Activated CD4-positive, alpha-beta T cell treated with anti-CD3 and anti-CD28 coated beads, Interleukin-2, Interleukin-6, amounts not matched to agents 100 ng/mL and 50 ng/mL, durations not matched to agents 16 hours and 8 hours (primary cell): ENCODE data around the gene PCDHGA1.

ENCODE experiments used
- DNase-seq: peaks from one replicate; pipeline ENCODE4 v3.0.0-alpha.2; 2020

The PCDHGA1 gene

DNA sequence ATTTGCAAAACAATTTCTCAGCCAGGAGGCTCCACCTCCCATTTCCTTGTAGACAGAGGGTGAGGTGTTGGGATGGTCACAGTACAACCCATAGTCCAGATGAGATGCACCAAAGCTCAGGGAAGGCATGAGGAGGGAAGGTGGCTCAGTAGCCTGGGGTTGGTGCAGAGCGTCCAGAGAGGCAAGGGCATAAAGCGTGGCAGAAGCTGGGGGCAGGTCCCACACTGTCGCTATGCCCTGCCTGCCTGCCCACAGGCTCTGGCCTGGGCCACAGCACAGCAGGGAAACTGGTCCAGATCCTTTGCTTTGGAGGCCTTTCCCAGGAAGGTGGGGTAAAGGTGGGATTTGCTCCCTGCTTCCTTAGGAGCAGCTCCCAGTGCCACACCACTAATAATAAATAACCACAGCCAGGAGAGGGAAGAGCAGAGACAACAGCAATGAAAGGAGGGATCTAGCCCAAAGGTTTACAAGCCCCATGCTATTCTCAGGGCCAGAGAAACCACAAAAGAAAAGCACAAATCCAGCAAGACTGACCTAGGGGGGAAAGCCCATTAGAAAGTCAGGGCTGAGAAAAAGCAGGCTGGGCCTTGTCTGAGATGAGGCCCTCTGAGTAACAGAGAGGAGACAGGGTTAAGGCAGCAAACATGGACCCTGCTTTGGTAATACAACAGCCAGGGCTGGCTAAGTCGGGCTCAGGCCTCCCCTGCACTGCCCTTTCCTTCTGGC lies 185.8 kb downstream of the PCDHGA1 start:
- DNase-seq = no peak

DNA sequence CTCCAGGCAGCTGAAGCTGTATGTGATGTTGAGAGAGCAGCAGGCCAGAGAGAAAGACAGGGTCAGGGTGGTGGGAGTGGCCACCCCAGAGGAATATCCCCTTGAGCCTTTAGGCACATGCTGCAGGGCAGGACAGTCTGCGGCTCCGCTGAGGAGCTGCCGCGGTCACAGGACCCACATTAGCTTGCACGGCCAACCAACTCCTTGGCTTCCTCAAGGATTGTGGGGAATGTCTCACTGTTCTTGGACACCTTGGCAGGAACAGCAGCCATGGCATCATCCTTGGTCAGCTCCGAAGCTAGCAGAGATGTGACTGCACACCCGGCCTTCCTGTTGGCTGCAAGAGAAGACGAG lies 186.3 kb downstream of the PCDHGA1 start:
- DNase-seq = no peak

DNA sequence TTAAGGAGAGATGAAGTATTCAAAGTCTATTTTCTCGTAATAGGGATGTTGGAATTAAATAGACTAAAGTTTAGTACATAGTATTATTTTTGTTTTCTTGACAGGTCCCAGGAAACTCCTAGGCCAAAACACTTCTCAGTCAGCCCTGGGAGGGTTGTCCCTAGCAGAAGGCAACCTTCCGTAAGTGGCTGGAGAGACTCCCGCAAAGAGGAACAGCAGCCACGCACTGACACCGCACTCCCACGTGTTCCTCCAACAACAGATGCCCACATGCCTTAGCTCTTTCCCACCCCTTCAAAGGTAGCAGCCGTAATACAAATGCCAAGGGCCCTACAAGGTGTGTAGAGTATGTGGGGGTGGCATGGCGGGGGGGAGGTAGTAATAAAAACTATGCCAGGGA lies 187.0 kb downstream of the PCDHGA1 start:
- no peak for DNase-seq

DNA sequence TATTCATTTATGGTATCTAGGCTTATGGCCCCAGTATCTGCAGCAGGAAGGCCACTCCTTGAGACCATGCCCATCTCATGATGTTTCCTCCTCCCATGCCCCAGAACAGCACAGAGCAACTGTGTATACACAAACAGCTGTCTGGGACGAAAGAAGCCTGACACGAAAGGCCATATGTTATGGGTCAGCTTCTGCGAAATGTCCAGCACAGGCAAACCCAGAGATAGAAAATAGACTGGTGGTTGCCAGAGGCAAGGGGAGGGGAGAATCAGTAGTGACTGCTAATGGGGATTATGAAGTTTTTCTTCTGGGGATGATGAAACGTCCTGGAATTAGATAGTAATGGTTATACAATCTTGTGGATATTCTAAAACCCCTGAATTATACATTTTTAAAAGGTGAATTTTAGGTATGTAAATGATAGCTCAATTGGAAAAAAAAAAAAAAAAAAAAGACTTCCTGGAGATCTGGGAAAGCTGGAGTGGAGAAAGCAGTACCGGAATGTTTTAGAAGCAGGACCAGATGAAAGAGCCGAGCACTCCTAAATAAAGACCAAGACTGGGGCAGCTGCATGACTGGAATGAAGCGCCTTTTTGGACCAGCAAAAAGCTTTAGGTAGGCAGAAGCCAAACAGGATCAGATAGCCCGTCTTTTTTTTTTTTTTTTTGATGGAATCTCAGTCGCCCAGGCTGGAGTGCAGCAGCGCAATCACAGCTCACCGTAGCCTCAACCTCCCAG lies 187.7 kb downstream of the PCDHGA1 start:
- DNase-seq = no peak

DNA sequence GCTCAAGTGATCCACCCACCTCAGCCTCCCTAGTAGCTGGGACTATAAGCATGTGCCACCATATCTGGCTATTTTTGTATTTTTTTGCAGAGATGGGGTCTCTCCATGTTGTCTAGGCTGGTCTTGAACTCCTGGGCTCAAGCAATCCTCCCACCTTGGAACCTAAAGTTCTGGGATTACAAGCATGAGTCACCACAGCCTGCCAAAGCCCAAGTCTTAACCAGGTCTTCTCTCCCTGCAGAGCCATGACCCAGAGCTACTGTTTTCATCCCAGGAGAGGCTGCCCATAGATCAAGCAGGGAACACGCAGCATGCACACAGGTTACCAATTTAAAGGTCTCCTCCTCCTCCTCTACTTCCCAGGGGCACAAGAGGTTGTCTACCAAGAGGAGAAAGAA lies 188.3 kb downstream of the PCDHGA1 start:
- DNase-seq = no peak

DNA sequence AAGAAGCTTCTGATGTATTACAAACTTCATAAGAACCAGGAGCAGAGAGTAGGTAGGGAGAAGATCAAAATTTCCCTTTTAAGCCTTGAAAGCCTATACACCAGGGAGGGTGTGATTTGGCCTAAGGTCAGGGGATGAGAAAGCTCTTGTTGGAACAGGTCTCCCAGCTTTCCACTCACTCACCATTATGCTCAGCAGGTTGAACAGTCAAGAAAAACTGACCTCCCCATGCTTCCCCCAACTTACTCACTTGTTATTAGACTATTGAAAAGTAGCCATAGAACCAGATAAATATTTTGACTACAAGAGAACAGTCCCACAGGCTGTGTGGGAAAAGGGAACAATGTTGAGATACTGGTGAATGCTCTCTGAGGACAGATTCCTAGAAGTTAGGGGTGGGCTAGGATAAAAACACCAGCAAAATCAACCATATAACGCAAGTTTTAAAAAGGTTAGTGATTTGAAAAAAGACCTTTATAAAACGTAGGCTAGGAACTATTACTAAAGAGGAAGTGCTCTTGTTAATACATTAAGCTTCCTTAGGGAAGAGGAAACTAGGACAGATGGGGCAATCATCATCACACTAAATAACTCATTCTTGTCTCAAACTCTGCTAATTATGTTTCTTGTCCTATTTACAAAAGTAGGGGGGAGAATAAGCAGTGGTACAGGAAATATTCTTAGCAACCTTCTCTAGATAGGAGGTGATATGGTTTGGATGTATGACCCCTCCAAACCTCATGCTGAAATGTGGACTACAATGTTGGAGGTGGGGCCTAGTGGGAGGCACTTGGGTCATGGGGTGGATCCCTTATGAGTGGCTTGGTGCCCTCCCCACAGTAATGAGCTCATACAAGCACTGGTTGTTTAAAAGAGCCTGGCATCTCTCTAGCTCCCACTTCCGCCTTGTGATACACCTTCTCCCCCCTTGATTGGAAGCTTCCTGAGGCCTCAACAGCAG lies 189.6 kb downstream of the PCDHGA1 start:
- DNase-seq = no peak

DNA sequence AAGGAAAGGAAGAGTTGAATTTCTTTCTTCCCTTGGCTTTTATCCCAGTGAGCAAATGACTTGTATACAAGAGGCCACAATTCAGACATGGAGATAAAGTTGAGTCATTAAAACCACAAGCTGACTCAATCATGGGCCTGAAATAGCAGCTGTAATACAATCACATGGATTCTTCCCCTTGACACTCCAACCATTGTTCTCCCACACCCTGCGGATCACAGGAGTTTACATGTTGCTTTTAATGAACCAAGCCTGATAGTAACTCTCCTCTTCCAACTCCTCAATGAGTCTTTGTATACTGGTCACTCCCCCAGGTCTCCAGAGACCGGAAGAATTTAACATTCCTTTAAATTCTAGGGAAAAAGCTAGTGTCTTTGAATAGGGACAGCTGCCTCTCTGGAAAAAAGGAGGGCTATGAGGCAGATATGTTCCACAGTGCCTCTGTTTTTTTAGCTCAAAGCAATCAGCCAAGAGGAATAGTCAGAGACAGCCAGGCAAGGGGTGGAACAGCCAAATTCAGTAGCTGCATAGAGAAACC lies 191.0 kb downstream of the PCDHGA1 start:
- peak; percentile 62 for DNase-seq

DNA sequence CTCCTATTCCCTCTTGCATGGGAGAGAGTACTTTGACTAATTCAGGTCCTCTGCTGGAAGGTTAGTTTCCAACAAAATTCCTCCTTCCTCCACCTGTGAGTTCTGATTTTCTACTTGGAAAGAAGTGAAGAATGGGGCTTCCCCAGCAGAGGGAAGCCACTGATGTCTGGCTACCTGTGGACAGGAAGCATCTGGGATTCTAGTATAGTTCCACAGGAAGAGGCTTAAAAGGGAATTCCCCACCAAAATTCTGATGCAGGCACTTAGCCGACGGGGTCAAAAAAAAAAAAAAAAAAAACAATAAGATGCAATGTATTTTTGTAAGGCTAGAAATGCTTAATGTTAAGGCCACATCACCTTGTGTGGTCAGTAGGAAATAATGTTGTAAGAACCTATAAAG lies 192.0 kb downstream of the PCDHGA1 start:
- no peak for DNase-seq

DNA sequence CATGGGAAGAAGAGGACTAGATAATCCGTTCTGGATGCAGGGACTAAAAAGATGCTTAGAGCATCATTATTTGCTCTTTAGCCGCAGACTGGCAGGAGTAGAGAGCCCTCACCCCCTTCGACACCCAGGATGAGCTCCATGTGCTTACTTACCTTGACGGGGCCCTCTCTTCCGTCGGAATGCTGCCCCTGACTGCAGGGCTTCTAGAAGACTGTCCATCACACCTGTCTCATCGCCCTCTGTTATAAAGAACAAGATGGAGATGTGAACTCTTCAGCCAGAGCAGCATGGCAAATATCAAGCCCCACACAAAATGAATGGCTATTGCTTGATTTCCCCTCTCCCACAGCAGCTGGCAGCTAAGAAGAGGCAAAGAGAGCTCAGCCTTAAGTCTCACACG lies 193.7 kb downstream of the PCDHGA1 start:
- DNase-seq = no peak

DNA sequence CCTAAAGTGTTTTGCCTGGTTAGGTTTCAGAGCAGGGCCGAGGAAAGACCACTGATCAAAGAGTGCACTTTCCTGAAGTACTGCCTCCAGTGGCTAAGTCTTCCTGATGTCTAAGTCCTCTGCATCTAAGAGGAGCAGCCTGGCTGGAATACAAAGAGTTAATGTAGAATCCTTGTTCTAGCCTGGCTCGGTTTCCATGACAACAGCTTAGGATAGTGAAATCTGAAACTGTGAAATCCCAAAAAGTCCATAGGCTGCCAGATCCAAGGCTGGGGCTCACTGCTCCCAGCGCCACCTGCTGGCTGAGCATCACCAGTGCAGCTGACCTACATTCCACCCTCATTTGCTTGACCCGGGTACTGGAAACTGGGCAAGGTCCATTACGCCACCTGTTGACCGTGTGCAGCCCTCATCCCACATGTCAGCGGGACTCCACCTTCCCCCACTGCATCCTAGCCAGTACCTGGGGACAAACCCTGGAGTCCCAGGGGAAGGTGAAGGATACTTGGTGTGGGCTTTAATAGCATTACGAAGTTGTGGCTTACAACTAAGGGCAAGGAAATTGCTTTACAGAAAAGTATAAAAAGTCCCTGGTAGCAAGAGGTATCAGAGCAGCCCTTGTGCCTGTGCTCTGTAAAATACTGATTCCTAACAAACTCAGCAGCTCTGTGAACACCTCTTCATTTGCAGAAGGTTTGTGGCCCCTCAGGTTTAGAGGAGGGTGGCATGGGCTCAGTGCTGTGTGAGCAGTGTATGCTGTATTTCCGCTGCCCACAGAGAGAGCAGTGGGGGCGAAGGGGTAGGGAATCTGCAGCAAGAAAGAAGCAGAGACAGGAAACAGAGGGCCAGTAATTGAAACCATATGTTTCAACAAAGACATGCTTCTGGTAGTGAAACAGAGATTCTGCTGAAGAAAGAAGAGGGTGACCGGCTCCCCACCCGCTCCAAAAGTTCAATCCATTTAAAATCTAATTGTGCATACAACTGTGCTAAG lies 194.6 kb downstream of the PCDHGA1 start:
- peak; percentile 52 for DNase-seq

DNA sequence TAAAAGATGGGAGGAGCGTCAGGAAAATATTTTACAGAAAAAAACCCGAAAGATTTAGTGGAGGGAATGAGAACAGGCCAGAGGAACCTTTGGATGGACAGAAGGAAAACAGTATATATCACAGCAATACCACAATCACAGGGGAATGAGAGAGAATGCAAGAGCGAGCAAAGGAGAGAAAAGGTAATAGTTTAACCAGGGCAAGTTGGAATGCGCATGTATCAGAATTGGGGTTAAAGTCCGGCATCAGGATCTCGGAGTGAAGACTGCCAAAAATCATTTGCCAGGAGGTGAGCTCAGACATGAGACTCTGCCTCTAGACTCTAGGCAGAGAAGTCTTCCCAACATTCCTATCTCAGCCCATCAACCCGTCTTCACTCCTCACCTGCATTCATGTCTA lies 195.3 kb downstream of the PCDHGA1 start:
- no peak for DNase-seq

DNA sequence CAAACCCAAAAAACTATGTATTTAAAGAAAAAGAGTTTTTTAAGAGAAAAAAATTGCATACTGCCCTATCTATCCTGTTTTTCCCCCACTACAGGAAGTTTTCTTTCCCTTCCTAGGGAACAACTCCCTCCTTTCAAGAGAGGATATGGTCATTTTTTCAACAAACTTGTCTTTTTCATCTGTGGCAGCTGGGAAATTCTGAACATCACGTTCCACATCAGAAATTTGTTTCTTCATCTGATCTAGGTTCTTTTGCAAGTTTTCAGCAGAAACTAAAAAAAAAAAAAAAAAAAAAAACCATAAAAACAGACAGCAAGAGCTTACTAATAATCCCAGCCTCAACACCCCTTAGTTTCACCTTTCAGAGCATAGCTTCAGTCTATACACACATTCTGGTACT lies 197.1 kb downstream of the PCDHGA1 start:
- DNase-seq = no peak

DNA sequence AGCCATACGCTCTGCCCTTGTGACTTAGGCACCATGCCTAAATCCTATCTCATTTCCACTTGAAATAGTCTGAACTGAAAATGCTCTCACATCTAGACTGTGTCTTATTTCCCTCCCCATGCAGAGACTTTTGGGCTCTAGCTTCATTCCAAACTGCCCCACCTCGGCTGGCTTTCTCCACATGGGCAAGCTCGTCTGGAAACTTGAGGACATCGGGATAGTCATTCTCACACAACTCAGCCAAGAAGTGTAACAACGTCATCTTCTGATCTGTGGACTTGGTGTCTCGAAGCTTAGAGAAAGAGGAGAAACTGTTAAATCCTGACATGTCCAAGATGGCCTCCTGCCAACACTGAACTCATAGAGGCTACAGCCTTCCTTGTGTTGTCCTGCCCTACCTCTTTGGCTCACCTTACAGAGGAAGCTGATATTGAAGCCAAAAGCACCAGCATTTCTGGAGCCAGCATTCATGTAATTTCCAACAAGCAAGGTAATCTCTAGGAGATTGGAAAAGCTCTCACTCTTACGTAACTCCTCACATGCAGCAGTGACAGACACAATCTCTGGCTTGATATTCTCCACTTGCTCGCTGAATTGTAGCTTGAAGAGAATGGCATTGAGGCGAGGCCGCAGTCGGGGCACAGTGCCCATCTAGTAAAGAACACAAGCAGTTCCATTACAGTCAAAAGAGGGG lies 198.1 kb downstream of the PCDHGA1 start:
- DNase-seq = no peak

DNA sequence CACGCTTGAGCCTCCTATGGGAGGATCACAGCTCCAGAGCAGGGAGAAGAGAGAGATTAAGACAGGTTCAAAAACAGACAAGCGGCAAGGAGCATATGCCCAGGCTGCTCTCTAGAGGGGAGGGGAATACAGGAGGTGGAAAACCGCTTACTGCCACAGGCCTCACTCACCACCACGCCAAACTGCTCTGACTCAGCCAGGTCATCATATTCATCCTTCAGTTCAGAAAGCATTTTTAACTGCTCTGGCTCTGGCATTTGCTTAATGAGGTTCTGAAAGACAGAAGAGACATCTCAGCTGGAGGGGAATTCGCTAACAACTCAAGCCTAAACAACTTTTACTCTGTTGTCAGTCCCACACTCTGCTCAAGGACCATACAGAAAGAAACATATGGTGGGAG lies 198.7 kb downstream of the PCDHGA1 start:
- DNase-seq = no peak

DNA sequence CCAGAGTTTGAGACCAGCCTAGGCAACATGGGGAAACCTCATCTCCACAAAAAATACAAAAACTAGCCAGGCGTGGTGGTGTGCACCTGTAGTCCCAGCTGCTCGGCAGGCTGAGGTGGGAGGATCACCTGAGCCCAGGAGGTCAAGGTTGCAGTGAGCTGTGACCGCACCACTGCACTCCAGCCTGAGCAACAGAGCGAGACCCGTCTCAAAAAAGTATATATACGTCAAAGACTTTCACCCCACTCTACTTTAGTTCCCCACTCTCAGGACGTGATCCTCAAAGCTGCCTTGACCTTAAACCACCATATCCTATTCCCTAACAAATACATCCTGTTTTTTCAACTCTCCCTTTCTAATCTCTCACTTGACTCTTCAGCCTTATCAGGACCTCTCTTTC lies 199.6 kb downstream of the PCDHGA1 start:
- no peak for DNase-seq

DNA sequence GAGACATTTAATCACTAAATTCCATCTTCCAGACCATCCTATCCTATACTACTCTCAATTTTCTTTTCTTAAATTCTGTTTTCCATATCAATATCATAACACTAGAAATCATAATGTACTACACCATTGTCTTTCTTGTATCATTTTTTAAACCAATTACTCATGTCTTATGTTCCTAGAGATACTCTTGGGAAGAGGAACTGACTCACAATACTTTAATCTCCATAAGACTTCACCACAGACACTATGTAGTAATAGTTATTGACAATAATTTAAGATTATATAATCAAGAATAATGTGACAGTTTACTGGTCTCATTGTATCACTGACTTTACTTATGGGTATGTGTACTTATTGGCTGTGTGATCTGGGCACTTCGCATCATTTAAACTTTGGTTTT lies 202.4 kb downstream of the PCDHGA1 start:
- no peak for DNase-seq

DNA sequence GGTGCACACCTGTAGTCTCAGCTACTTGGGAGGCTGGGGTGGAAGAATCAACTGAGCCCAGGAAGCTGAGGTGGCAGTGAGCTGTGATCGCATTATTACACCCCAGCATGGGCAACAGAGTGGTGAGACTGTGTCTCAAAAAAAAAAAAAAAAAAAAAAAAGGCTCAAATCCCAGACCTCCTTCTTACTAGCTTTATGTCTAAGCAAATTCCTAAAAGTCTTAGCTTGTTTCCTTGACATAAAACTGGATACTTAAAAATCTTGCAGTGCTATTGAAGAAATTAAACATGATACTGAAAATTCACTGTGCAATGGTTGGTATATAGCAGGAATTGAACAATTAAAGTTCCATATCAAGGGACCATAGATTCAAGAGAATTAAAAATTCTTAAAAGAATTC lies 203.6 kb downstream of the PCDHGA1 start:
- DNase-seq = no peak

DNA sequence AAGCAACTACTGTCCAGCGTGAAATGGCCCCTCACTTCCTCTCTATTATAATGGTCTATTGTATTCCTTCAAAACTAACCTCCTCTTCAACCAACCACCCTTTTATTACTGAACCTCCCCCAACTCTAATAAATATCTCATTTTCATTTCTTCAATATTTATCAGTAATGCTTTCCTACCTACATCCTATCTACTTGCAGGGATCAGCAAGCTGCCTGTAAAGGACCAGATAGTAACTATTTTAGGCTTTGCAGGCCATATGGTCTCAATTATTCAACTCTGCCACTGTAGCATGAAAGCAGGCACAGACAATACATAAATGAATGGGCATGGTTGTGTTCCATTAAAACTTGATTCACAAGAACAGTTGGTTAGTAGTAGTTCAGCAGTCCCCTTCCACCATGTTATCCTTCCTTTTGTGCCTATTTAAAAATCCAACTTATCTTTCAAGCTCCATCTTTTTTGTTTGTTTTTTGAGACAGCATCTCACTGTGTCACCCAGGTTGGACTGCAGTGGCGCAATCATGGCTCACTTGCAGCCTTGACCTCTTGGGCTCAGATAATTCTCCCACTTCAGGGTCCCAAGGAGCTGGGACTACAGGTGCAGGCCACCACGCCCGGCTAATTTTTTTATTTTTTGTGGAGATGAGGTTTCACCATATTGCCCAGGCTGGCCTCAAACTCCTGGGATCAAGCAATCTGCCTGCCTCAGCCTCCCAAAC lies 204.3 kb downstream of the PCDHGA1 start:
- no peak for DNase-seq

DNA sequence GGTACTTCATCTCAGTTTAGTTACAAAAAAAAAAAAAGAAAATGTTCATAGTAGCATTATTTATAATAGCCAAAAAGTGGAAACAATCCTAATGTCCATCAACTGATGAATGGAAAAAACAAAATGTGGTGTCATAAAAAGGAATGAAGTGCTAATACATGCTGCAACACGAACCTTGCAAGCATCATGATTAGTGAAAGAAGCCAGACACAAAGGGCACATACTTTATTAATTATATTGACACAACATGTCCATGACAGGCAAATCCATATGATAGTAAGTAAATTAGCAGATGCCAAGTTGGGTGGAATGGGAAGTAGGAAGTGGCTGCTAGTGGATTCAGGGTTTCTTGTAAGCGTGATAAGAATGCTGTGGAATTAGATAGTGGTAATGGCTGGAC lies 212.7 kb downstream of the PCDHGA1 start:
- DNase-seq = no peak

DNA sequence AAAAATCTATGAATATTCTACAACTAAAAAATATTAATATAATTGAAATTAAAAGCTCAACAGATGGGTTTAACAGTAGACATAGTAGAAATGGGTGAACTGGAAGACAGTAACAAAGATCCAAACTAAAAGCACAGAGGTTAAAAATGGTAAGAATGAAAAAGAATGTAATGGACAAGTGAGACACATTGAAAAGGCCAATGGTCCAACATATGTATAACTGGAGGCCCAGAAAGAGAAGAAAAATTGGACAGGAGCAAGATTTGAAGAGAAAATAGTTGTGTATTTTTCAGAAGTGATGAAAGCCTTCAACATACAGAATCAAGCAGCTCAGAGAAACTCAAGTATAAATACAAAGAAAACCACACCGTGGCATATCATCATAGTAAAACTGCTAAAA lies 217.2 kb downstream of the PCDHGA1 start:
- no peak for DNase-seq

DNA sequence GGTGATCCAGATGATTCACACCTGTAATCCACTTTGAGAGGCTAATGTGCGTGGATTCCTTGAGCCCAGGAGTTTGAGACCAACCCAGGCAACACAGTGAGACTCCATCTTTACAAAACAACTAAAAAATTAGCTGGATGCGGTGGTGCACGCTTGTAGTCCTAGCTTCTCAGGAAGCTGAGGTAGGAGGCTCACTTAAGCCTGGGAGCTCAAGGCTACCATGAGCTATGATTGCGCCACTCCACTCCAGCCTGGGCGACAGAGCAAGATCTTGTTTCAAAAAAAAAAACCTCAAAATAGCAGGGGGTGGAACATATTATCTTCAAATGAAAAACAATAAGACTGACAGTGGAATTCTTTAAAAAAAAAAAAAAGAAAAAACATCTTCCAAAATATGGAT lies 217.6 kb downstream of the PCDHGA1 start:
- no peak for DNase-seq
